EL (cell line): ENCODE data around the gene URB1.
"Not testable (repeated sequence)": the region's sequence is repeated elsewhere in the genome, so short reads cannot be mapped to it uniquely, and the experiment has no call there.

Source experiments
- DNase-seq: peaks from one replicate; pipeline ENCODE4 v3.0.0-alpha.2; 2016

URB1 gene

DNA sequence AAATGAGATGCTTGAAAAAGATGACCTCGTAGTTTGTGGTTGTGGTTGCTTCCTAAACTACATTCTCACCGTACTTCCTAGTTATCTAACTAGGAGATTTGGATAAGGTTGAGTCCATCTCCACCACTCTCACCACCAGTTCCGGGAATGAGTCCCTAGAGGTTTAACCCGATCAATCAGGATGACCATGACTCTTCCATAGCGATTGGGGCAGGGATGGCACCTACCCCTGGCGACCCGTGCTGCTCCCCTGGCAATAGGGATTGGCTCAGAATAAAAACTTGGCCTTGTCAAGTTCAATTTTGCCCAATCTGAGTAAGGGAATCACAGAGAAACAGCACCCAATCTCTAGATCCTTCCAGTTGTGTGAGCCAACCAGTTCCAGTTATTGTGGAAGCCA, 111.3 kb downstream of the URB1 start:
- peak; percentile 21 for DNase-seq

DNA sequence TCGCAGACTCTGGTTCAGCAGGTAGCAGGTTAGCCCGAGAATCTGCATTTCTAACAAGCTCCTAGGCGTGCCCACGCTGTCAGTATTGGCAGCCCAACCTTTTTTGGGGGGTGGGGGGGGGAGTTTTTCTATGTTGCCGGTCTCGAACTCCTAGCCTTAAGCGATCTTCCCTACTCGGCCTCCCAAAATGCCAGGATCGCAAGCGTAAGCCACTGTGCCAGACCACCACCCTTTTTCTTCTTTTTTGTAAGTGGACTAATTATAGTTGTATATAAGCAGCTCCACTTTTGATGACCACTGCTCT, 113.5 kb downstream of the URB1 start:
- DNase-seq, result no peak

DNA sequence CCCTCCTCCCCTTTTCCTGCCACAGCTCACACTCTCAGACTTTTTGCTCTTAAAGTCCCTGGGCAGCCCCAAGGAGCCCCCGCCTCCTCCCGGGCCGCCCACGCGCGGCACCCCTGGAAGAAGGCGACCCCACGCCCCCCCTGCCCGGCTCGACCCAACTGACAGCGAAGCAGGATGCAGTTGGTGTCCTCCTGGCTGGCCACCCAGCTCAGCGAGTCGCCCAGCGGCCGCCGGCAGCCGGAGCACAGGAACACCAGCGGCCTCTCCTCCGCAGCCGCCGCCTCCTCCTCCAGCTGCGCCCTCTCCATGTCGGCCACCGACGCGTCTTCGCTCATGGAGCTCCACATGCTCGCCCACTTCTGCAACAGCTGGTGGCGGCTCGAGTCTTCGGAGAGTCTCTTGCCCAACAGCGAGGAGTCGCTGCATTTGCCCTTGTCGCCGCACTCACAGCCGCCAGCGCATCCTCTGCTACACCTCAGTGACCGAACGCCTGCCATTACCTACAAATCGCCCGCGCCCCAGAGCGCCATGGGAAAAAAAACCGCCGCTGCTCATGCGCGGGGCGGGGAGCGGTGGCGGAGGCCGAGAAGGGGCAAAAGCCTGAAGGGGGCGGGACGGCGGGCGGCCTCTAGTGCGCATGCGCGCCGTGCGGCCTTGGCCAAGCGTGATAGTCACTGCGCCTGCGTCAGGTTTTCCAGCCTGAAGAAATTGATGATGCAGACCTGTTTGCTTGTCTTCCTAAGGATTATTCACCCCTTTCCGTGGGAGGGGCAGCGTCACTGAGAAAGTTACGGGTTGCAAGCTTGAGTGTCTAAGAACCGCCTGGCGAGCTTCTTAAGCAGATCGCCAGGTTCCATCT, 114.1 kb downstream of the URB1 start, which contains the start of gene MIS18A:
Gene MIS18A, minus strand, starts transcription at position 532 of the 859 bp plus-strand sequence. Its CDS starts 35 bp downstream, at position 497.
- DNase-seq, result peak; percentile 97

DNA sequence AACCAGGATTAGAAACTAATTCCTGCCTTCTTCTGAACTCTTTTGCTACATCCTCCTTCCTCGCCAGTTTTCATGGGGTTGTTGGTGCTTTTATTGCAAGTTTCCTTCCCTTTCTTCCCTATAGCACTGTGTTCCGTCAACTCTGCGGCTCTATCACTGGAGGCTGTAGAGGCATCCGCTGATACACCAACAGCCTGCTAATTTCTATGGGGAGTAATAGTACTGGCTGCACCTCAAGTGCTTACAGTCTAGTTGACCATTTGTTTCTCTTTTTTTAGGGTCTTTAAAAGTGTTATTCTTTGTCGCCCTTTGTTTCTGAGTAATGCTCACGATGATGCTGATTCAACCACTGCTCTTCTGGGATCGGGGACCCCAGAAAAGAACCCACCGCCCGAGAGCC, 114.7 kb downstream of the URB1 start:
- peak; percentile 32 for DNase-seq

DNA sequence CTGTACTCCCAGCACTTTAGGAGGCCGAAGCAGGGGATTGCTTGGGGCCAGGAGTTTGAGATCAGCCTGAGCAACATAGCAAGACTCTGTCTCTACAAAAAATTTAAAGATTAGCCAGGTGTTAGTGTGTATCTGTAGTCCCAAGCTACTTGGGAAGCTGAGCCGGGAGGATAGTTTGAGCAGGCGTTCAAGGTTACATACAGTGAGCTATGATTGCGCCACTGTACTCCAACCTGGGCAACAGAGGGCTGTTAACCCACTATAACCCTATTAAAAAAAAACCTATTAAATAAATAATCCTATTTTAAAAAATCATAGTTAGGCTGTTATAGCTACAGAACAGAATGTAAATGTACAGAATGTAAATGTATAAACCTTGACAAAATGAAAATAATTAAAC, 116.1 kb downstream of the URB1 start:
- no peak for DNase-seq

DNA sequence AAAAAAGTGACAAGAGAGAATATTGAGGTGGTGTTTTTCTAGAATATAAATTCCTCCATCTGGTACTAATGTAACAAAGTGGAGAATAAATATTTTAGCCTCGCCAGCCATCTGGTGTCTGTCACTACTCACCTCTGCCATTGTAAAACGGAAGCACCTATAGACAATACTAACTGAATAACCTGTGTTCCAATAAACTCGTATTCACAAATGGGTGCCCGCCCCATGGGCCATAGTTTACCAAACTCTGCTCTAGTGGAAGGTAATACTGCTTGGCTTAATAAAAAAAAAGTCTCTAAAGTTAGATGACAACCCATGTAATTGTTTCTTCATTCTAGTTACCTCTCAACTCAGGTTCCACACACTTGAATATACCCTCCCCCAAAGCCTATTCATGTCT, 122.1 kb downstream of the URB1 start:
- DNase-seq, result no peak

DNA sequence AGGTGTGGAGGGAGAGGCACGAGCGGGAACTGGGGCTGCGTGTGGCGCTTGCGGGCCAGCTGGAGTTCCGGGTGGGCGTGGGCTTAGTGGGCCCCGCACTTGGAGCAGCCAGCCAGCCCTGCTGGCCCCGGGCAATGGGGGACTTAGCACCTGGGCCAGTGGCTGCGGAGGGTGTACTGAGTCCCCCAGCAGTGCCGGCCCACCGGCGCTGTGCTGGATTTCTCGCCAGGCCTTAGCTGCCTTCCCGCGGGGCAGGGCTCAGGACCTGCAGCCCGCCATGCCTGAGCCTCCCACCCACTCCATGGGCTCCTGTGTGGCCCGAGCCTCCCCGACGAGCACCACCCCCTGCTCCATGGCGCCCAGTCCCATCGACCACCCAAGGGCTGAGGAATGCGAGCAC, 127.5 kb downstream of the URB1 start:
- not testable (repeated sequence) for DNase-seq

DNA sequence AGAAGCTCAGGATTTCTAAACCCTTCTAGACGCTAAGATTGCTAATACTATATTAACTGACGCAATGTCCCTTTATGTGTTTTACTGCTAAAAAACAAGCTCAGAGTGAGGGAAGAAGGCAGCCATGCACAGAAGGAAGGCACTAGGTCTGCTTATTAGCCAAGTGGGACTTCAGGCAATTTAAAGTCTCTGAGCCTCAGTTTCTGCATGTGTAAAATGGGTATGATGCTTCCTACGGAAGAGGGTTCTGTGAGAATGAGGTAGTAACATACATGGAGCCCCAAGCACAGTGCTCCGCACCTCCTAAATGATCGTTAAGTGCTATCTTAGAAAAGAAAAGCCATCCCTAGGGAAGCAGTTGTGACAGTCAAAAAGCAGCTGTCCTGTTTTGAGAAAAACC, 130.9 kb downstream of the URB1 start:
- no peak for DNase-seq
